Endometrial microvascular endothelial cells (primary cell): ENCODE results near the gene FAM20B. TPM values are rescaled to one million over a fixed set of nuclear protein-coding genes. Genes with fewer than 3 reads are reported as not detected.

Experiments used
- in situ Hi-C: cut with HindIII; loops from 2 replicates; pipeline ENCODE4 v1.10.0; 2017; ENCODE audit warnings: low sequenced_read_pairs, low pct_unique_long_range_greater_than_20kb; ENCODE audit errors: inconsistent ontology term
- total RNA-seq: library from RNA; depleted of rRNA; stranded (reverse); fragments of >200 nt; gene quantifications from one replicate; pipeline ENCODE4 v1.2.3, GENCODE V29; 2015; ENCODE audit errors: inconsistent ontology term

FAM20B gene
- total RNA-seq, 1 donor from 2014 or later, result 32.0 TPM

DNA sequence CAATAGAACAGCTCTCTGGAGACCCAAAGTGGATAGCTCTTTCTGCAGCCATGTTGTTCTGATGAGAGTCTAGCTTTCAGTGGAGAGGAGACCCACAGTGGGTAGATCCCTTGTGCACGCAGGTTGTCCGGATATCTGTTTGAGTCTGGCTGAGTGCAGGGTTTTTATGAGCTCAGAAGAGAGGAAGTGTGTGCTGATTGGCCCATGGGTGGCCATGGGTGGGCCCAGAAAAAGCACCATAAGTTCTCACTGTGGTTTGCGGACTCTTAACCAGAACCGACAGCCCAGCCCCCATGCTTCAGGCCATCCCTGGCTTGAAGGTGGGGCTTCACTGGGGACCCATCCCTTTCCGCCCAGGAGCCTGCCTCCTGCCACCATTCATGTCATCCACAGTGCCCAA lies 17.0 kb downstream of the FAM20B start:
- in situ Hi-C loops, result no loop called here

- in situ Hi-C loops, result no loop called here
Observed at GRCh38 chr1:179043266-179043665, 17.6 kb downstream of the FAM20B start.

GRCh38 chr1:179043907-179044306 lies 18.2 kb downstream of the FAM20B start:
- in situ Hi-C loops, result no loop called here

DNA sequence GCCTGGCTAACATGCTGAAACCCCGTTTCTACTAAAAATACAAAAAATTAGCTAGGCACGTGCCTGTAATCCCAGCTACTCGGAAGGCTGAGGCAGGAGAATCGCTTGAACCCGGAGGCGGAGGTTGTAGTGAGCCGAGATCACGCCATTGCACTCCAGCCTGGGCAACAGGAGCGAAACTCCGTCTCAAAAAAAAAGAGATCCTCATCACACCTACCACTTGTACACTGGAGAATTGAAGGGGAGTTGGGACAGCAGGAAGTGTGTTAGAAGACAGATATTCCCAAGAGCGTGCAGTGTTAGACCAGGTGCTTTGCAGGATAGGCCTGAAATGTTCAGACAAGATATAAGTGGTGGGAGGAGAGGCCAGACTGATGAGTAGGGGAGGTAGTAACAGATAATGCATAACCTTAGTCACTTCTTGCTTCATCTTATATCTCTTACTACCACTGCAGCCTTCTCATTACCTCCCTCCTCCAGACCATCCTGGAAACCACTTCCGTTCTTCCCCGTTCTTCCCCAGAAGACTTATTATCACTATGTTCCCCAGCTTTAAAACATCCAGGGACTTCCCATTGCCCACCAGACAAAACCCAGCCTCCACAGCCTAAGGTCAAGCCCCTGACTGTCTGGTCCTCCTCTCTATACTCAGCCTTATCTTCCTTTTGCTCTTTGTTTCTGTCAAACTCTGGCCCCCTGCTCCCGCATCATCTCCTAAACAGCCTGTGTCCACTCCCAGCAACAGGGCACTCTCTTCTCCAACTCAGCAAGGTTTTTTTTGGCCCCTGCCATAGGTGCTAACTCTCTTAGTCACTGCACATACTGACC lies 21.3 kb downstream of the FAM20B start:
- in situ Hi-C loops, result no loop called here

DNA sequence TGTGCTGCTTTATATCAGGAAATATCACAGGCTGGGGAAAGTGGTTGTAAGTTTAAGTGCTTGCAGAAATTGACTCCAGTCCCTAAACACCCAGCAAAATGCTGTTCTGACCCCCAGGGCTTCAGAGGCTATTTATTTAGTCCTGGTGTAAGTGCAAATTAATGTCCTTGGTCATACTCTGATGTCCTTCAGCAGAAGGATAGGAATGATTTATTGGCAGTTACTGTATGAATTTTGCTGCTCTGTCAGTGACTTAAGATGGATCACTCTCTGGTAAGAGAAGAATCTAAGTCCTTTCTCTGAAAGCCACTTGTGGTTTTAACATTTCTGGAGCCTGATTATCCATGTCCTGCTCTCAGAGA lies 21.9 kb downstream of the FAM20B start:
- in situ Hi-C loops, result no loop called here

DNA sequence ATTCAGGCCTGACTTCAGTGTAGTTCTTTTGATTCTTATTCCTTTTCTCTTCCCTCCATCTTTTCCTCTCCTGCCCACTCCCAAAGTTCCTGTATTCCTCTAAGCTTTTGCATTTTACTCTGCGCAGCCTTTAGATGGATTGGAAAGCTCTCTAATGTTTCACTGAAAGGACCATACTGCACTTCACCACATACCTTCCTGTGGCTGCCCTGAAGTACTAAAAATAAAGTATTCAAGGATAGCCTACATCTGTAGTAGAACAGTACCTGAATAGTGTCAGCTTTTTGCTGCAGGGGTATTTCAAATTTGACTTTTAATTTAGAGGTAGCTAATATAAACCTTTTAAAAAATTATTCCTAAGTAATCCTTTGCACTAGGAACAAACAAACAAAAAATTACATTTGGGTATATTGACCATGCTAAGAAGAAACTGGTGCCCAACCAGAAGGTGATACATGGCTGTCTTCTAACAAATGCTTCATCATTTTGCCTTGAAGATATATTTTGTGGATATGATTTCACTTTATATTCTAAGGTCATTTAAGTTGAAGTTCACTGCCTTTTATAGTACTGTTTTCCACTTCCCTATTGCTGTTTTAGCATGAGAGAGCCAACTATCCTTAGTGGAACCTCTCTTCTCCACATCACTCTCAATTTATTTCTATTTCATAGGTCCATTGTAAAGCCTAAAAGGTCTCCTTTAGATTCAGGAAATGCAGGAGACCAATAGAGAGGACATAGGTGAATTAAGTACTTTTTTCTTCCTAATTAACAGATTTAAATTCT lies 22.8 kb downstream of the FAM20B start:
- in situ Hi-C loops, result no loop called here

GRCh38 chr1:179052776-179053175 lies 27.1 kb downstream of the FAM20B start:
- in situ Hi-C loops, result no loop called here

- in situ Hi-C loops, result no loop called here
Observed at GRCh38 chr1:179053486-179053885, 27.8 kb downstream of the FAM20B start.

GRCh38 chr1:179055937-179056336 lies 30.2 kb downstream of the FAM20B start:
- in situ Hi-C loops, result no loop called here

- in situ Hi-C loops, result no loop called here
Observed at GRCh38 chr1:179058487-179059483, 33.1 kb downstream of the FAM20B start.

DNA sequence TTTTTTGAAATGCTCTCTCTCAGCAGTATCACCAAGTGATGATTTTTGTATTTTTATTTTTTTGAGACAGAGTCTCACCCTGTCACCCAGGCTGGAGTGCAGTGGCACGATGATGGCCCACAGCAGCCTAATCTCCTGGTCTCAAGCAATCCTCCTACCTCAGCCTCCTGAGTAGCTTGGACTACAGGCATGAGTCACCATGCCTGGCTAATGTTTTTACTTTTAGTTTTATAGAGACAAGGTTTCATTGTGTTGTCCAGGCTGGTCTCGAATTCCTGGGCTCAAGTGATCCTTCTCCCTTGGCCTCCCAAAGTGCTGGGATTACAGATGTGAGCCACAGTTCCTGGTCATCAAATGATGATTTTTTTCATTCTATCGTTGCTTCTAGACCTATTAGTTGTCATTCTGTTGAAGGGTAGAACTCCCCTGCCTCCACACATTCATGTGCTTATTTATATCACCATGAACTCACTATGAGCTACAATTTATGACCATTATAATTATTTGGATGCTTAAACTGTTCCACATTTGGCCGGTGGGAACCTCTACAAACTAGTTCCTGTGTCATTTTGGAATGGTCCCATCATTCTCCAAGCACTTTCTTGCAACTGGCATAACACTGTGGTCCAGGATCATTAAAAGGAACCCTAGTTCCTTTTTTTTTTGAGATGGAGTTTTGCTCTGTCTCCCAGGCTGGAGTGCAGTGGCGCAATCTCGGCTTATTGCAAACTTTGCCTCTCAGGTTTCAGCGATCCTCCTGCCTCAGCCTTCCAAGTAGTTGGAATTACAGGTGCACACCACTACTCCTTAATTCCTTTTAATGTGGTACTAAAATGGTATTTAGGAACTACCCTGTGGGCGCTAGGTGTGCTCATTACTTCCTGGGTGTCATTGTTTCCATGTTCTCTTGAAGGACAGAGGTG lies 35.9 kb downstream of the FAM20B start:
- in situ Hi-C loops, result no loop called here

DNA sequence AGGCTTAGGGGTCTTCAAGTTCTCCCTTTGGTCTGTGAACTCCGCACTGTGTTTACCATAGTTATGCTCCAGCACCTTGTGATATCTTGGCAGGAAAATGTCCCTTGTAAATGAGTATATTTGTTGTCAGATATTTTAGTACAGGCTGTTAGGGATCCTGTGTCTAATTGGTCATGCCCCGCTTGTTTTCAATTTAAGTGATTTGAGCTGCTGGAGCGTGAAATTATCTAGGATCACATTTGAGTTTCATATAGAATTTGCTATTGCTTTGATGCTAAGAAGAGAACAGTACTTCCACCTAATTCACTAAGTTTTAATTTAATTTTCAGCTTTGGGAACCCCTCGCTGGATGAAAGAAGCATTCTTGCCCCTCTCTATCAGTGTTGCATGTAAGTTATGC lies 40.8 kb downstream of the FAM20B start:
- in situ Hi-C loops, result no loop called here

- in situ Hi-C loops, result no loop called here
Observed at GRCh38 chr1:179077396-179077795, 51.7 kb downstream of the FAM20B start.

DNA sequence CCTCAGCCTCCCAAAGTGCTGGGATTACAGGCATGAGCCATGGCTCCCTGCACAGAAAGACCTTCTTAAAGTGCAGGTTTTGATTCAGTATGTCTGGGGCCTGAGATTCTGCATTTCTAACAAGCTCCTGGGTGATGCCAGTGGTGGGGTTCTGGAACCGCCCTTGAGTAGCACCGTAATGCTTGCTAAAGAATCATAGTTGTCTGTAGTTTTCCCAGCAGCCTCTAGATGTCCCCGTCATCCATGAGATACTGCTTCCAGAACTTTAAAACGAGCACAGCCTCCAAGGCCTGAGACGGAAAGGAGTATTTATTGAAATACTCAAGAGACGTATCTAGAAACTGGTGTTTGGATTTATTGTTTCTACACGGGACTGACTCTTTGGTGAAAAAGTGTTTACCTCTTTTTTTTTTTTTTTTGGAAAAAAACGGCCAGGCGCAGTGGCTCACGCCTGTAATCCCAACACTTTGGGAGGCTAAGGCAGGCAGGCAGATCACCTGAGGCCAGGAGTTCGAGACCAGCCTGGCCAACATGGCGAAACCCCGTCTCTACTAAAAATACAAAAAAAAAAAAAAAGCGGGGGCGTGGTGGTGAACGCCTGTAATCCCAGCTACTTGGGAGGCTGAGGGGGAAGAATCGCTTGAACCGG lies 53.5 kb downstream of the FAM20B start:
- in situ Hi-C loops, result no loop called here

DNA sequence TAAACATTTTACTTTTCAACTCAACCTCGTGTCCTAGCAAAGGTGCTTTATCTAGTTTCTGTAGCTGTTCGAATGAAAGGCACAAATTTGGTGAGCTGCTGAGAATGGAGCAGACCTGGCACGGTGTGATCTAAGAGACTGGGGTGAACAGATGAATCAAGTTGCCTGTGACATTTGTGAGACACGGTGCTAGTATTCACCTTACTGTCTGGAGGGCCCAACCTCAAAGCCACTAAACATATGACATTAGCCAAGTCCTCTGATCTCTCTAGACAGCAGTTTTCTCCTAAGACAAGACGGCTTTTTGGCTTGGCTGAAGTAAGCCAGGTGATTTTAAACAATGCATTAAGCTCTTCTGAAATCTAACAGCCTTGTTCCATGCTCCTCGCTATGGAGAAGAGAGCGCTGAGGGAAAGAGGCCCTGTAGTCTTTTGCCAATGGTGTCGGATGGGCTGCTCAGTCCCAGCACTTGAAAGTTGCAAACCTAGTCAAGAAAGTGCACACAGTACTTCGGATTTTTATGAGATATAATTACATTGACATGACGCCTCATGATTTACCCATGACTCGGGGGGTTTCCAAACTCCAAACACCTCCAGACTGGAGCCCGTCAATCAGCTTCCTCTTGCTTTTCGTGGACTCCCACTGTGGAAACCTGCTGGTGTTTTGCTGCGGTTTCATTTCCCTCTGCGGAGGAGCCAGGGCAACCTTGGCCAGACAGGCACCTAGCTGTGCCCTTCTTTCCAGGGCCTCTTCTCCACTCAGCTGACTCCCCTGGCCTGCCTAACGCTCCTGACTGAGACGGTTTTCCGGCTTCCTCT lies 55.4 kb downstream of the FAM20B start:
- in situ Hi-C loops, result no loop called here

DNA sequence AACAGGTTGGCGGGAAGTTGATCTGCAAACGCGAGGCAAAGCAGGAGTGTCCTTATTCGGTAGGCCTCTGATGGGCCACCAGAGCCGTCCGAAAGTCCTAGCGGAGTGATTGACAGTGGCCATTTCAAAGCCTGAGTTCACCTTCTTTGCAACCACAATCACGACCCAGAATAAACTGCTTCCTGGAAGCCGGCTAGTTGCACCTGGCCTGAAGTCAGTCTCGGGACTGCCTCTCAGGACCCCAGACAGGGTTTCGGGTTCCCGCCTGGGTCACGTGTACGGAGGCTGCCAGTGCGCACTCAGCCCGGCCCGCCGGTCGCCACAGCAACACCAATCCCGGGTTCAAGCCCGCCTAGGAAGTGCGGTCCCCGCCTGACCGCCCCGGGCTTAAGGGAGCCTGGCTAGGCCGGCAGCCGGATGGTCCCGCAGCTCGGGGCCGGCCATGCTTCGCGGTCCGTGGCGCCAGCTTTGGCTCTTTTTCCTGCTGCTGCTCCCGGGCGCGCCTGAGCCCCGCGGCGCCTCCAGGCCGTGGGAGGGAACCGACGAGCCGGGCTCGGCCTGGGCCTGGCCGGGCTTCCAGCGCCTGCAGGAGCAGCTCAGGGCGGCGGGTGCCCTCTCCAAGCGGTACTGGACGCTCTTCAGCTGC lies 56.1 kb downstream of the FAM20B start, which contains the start of gene TOR3A:
TSS of gene TOR3A (plus strand) at position 384 of the 646 bp plus-strand sequence. CDS start at position 443, 59 bp downstream.
- in situ Hi-C loops, result no loop called here
